ENCODE data around the gene GJA3.

GJA3 gene

DNA sequence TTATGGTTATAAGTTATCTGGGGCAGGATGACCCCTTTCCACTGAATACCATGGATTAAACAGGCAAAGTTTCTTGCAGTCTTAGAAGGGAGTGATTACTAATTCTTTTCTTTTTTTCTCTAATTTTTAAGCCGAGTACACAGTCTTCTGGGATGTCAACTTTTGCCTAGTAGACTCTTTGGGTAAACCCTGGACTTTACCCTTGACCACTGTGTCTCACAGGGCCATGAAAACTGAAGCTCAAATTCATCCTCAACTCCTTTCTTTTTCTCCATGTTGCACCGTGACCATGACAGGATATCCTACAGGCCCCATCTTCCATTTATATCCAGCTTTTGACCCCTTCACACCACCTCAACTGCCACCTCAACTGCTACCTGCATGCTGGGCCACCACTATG is 51.8 kb downstream of the GJA3 start:
- H3K4me3 ChIP-seq (ENCODE audit: control insufficient read depth, low read depth, low read length), result no peak overlapping the region
- DNase-seq (ENCODE audit: low read depth), result no peak

GRCh38 chr13:20106742-20107141 is 54.1 kb downstream of the GJA3 start:
- TF ChIP-seq CTCF (conservative IDR thresholded peaks at IDR 0.05; ENCODE audit: control insufficient read depth, insufficient read depth, low read depth, low read length), result no peak
- no peak for DNase-seq (ENCODE audit: low read depth)
- H3K4me3 ChIP-seq (ENCODE audit: control insufficient read depth, low read depth, low read length), result no peak overlapping the region

More for the DNA sequence above, 51.8 kb downstream of the GJA3 start:
- TF ChIP-seq CTCF (conservative IDR thresholded peaks at IDR 0.05; ENCODE audit: control insufficient read depth, insufficient read depth, low read depth, low read length), result no peak

DNA sequence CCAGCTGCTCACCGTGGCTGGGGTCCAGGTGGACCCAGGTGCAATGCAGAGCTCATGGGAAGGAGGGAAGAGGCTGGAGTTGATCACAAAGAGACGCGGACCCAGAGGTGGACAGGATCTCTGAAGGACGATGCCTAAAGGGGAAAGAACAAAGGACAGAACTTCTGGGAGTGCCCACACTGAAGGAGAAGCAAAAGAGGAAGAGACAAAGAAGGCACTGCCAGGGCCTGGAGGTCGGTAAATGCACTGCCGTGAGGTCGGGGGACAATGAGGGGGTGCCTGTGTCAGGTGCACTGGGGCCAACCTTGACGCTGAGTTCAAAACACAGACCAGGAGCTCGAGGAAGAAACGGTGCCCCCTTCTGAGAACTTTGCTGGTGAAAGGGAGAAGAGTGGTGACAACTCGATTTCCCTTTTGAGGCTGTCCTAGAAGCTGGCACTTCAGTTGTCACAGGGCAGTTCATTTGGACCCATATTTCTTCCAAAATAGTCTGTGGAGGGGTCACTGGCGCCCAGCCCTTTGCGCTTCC is 55.6 kb downstream of the GJA3 start:
- DNase-seq (ENCODE audit: low read depth), result no peak
- TF ChIP-seq CTCF (conservative IDR thresholded peaks at IDR 0.05; ENCODE audit: control insufficient read depth, insufficient read depth, low read depth, low read length), result no peak
- no peak overlapping the region for H3K4me3 ChIP-seq (ENCODE audit: control insufficient read depth, low read depth, low read length)

DNA sequence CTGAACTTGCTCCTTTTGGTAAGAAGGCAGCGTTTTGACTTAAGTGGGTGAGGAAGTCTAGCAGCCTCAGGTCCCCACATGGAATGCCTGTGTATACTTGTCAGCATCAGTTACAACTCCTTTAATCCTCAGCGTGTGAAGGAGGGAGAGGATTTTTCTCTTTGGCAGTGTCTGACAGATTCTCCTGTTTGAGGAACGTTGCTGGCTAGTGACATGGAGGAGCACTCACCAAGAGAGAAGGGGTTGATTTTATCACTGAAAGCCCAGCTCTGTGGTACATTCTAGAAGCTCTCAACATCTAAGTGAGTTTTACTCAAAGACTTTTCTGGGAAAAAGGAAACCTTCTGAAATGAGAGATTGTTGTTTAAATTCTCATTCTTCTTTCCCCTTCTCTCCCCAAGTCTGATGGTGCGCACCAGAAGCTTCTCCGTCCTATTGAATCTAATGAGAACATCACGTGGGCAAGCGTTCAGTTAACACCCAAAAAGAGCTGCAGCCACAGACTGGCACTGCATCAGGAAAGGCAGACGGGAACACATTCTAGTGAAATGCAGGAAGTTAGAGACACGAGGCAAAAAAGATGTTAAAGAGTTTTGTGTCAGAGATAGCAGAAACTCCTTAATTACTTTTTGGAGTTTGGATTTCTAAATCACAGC is 58.2 kb downstream of the GJA3 start:
- no peak overlapping the region for H3K4me3 ChIP-seq (ENCODE audit: control insufficient read depth, low read depth, low read length)
- DNase-seq (ENCODE audit: low read depth), result no peak
- no peak for TF ChIP-seq CTCF (conservative IDR thresholded peaks at IDR 0.05; ENCODE audit: control insufficient read depth, insufficient read depth, low read depth, low read length)

- H3K4me3 ChIP-seq (ENCODE audit: control insufficient read depth, low read depth, low read length), result no peak overlapping the region
- no peak for TF ChIP-seq CTCF (conservative IDR thresholded peaks at IDR 0.05; ENCODE audit: control insufficient read depth, insufficient read depth, low read depth, low read length)
- DNase-seq (ENCODE audit: low read depth), result no peak
Measured at GRCh38 chr13:20101467-20102316, 59.2 kb downstream of the GJA3 start.

DNA sequence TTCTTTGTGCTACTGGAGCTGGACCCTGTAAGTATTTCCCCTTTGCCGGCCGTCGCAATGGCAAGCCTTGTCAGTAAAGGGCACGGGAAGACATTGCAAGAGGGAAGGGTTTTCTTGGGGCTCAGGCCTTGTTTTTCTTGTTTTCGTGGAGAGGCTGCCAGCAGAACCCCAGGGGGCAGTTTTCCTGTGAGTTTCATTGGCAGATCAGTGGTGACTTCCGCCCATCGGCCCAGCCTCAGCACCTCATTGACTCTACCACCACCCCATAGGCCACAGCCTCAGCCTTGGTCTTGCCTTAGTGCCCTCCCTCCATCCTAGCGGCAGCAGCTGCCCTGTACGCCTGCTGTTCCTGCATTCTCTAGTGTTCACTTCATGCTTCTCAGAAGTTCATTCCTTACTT is 61.5 kb downstream of the GJA3 start:
- no peak for TF ChIP-seq CTCF (conservative IDR thresholded peaks at IDR 0.05; ENCODE audit: control insufficient read depth, insufficient read depth, low read depth, low read length)
- no peak for DNase-seq (ENCODE audit: low read depth)
- no peak overlapping the region for H3K4me3 ChIP-seq (ENCODE audit: control insufficient read depth, low read depth, low read length)

All from fibroblast of mammary gland (primary cell).